HepG2 (cell line): ENCODE data around the gene SRP72. TPM values are rescaled to one million over a fixed set of nuclear protein-coding genes. Genes with fewer than 3 reads are reported as not detected.
A peak's percentile ranks its signal among the peaks of the same experiment; 100 is the strongest.

Experiments used
- CENPX ChIP-seq: sonication (generic); formaldehyde crosslinking; IDR thresholded peaks from 2 replicates; pipeline ENCODE4 v1.9.0; 2021; ENCODE audit warnings: mild to moderate bottlenecking, missing genetic modification reagents, moderate library complexity
- GFI1 ChIP-seq: sonication (generic); formaldehyde crosslinking; IDR thresholded peaks from 2 replicates; pipeline ENCODE4 v1.5.0; 2020; ENCODE audit warnings: missing genetic modification reagents, mild to moderate bottlenecking, borderline replicate concordance
- KAT7 ChIP-seq: IDR thresholded peaks from 2 replicates; pipeline ENCODE4 v1.6.1; 2018; ENCODE audit warnings: borderline replicate concordance, missing compliant biosample characterization
- KAT8 ChIP-seq: IDR thresholded peaks from 2 replicates; pipeline ENCODE4 v1.6.1; 2016; ENCODE audit warnings: missing genetic modification reagents, missing compliant biosample characterization
- MXD1 ChIP-seq: sonication (generic); formaldehyde crosslinking; IDR thresholded peaks from 2 replicates; pipeline ENCODE4 v1.4.0; 2020; ENCODE audit warnings: mild to moderate bottlenecking, missing genetic modification reagents
- NBN ChIP-seq: fragments of 450-650 bp; conservative IDR thresholded peaks from 2 replicates; pipeline ENCODE4 v1.6.1; 2017
- NR1H2 ChIP-seq: sonication (generic); formaldehyde crosslinking; IDR thresholded peaks from 2 replicates; pipeline ENCODE4 v1.8.1; 2022; ENCODE audit warnings: low read depth, missing genetic modification reagents, borderline replicate concordance
- ZBTB14 ChIP-seq: sonication (generic); formaldehyde crosslinking; IDR thresholded peaks from 2 replicates; pipeline ENCODE4 v1.4.0; 2020; ENCODE audit warnings: missing genetic modification reagents
- ZNF10 ChIP-seq: sonication (generic); formaldehyde crosslinking; IDR thresholded peaks from 2 replicates; pipeline ENCODE4 v1.4.0; 2020; ENCODE audit warnings: mild to moderate bottlenecking, low read depth, missing genetic modification reagents, borderline replicate concordance
- ZNF224 ChIP-seq: sonication (generic); formaldehyde crosslinking; IDR thresholded peaks from 2 replicates; pipeline ENCODE4 v1.5.0; 2020; ENCODE audit warnings: mild to moderate bottlenecking, missing genetic modification reagents
- ZNF644 ChIP-seq: IDR thresholded peaks from 2 replicates; pipeline ENCODE4 v1.6.1; 2016; ENCODE audit warnings: low read depth
- polyA plus RNA-seq, 8 experiments: library from polyadenylated mRNA; depleted of rRNA in 3 of 8; stranded (reverse) in 7 of 8; unstranded in 1 of 8; fragments of >200 nt; fragmentation: Illumina TruSeq in 4 of 8; extraction: Trizol in 4 of 8; gene quantifications; 2 replicates each; pipeline versions ENCODE4 v1.2.1 to v1.2.3, GENCODE V29; 2011 to 2016; ENCODE audit warnings: low read depth in 4 of 8, missing spikeins in 1 of 8, mixed read lengths in 1 of 8; ENCODE audit not compliant: insufficient read depth in 1 of 8
- total RNA-seq, 5 experiments: library from RNA; depleted of rRNA; stranded (reverse); fragments of >200 nt; fragmentation: Illumina TruSeq; extraction: Trizol; gene quantifications; 2 replicates each; pipeline ENCODE4 v1.2.3, GENCODE V29; 2016; ENCODE audit warnings: low read depth in 1 of 5
- TF ChIP-seq, protein P1 (sequence below): sonication (generic); formaldehyde crosslinking; IDR thresholded peaks from 2 replicates; pipeline ENCODE4 v1.4.0; 2020; ENCODE audit warnings: mild to moderate bottlenecking, missing genetic modification reagents
- TF ChIP-seq, protein P2 (sequence below): sonication (generic); formaldehyde crosslinking; IDR thresholded peaks from 2 replicates; pipeline ENCODE4 v1.4.0; 2020; ENCODE audit warnings: missing genetic modification reagents

The SRP72 gene
- total and polyA plus RNA-seq, 2 of the 13 experiments (the other 11 are each of a cell fraction or from before 2014, with no cell fraction given): 64.9 to 75.6 TPM

GRCh38 chr4:56435140-56435926 lies 32.1 kb upstream of the SRP72 start, which contains the start of gene PPAT (continued):
- TF ChIP-seq, protein P1, sequence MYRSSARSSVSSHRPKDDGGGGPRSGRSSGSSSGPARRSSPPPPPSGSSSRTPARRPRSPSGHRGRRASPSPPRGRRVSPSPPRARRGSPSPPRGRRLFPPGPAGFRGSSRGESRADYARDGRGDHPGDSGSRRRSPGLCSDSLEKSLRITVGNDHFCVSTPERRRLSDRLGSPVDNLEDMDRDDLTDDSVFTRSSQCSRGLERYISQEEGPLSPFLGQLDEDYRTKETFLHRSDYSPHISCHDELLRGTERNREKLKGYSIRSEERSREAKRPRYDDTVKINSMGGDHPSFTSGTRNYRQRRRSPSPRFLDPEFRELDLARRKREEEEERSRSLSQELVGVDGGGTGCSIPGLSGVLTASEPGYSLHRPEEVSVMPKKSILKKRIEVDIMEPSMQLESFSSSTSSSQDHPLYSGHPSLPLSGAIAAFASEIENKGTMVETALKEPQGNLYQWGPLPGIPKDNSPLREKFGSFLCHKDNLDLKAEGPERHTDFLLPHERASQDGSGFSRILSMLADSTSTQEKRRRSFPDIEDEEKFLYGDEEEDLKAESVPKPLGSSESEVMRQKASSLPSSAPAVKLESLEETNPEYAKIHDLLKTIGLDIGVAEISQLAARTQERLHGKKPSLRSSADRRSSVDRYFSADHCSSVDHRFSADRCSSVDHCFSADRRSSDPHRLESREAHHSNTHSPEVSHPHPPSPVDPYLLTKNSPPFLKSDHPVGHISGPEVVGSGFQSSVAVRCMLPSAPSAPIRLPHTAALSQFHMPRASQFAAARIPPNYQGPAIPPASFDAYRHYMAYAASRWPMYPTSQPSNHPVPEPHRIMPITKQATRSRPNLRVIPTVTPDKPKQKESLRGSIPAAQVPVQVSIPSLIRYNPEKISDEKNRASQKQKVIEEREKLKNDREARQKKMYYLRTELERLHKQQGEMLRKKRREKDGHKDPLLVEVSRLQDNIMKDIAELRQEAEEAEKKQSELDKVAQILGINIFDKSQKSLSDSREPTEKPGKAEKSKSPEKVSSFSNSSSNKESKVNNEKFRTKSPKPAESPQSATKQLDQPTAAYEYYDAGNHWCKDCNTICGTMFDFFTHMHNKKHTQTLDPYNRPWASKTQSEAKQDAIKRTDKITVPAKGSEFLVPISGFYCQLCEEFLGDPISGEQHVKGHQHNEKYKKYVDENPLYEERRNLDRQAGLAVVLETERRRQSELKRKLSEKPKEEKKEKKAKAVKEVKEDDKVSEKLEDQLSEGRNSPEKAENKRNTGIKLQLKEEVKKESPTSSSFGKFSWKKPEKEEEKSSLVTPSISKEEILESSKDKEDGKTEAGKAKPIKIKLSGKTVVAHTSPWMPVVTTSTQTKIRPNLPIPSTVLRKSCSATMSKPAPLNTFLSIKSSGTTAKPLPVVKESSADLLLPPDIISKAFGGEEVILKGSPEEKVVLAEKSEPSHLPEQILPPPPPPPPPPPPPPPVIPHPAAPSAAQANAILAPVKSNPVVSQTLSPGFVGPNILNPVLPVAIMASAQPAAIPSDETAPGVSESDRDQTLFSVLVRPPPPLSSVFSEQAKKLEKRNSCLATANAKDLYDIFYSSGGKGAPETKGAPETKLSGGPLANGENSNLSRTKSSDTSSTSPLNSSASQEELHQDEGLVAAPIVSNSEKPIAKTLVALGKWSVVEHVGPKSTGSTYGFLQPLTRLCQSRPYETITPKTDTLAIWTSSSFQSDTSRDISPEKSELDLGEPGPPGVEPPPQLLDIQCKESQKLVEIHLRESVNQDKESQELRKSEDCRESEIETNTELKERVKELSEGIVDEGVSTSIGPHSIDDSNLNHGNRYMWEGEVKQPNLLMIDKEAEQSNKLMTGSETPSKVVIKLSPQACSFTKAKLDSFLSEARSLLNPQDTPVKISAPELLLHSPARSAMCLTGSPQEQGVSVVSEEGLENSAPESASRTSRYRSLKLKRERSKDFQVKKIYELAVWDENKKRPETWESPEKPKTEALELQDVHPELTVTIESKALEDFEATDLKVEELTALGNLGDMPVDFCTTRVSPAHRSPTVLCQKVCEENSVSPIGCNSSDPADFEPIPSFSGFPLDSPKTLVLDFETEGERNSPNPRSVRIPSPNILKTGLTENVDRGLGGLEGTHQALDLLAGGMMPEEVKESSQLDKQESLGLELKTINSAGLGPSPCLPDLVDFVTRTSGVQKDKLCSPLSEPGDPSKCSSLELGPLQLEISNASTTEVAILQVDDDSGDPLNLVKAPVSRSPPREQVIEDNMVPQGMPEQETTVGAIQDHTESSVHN (CRISPR knock-in tag): no peak
- TF ChIP-seq MXD1 (CRISPR knock-in tag) (peak; percentile 96; the same call in 1 of the 2 replicates), GFI1 (CRISPR knock-in tag) (peak; percentile 55), KAT8 (CRISPR knock-in tag) (peak; percentile 38), CENPX (CRISPR knock-in tag) (no peak), NR1H2 (no peak), ZNF224 (CRISPR knock-in tag) (0 out of 2 replicates have a peak, but pooled peaks have one; percentile 59), ZNF644 (no peak), KAT7 (CRISPR knock-in tag) (peak; percentile 74; the same call in 1 of the 2 replicates), ZNF10 (CRISPR knock-in tag) (no peak), NBN (no peak), ZBTB14 (CRISPR knock-in tag) (peak; percentile 87)
- TF ChIP-seq, protein P2, sequence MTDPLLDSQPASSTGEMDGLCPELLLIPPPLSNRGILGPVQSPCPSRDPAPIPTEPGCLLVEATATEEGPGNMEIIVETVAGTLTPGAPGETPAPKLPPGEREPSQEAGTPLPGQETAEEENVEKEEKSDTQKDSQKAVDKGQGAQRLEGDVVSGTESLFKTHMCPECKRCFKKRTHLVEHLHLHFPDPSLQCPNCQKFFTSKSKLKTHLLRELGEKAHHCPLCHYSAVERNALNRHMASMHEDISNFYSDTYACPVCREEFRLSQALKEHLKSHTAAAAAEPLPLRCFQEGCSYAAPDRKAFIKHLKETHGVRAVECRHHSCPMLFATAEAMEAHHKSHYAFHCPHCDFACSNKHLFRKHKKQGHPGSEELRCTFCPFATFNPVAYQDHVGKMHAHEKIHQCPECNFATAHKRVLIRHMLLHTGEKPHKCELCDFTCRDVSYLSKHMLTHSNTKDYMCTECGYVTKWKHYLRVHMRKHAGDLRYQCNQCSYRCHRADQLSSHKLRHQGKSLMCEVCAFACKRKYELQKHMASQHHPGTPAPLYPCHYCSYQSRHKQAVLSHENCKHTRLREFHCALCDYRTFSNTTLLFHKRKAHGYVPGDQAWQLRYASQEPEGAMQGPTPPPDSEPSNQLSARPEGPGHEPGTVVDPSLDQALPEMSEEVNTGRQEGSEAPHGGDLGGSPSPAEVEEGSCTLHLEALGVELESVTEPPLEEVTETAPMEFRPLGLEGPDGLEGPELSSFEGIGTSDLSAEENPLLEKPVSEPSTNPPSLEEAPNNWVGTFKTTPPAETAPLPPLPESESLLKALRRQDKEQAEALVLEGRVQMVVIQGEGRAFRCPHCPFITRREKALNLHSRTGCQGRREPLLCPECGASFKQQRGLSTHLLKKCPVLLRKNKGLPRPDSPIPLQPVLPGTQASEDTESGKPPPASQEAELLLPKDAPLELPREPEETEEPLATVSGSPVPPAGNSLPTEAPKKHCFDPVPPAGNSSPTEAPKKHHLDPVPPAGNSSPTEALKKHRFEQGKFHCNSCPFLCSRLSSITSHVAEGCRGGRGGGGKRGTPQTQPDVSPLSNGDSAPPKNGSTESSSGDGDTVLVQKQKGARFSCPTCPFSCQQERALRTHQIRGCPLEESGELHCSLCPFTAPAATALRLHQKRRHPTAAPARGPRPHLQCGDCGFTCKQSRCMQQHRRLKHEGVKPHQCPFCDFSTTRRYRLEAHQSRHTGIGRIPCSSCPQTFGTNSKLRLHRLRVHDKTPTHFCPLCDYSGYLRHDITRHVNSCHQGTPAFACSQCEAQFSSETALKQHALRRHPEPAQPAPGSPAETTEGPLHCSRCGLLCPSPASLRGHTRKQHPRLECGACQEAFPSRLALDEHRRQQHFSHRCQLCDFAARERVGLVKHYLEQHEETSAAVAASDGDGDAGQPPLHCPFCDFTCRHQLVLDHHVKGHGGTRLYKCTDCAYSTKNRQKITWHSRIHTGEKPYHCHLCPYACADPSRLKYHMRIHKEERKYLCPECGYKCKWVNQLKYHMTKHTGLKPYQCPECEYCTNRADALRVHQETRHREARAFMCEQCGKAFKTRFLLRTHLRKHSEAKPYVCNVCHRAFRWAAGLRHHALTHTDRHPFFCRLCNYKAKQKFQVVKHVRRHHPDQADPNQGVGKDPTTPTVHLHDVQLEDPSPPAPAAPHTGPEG (CRISPR knock-in tag): no peak; the same call in 1 of the 2 replicates
